Body of pancreas (tissue), 4 donors: ENCODE data around the gene PFKFB4.

Experiments
- CTCF ChIP-seq, 7 experiments: fragments of 450-650 bp in 4 of 7; fragments of 200-600 bp in 3 of 7; sonication (generic) in 3 of 7; IDR thresholded peaks; one replicate each; pipeline ENCODE4 v1.5.1; 2016 to 2019; ENCODE audit warnings: antibody characterized with exemption in 7 of 7
- POLR2A ChIP-seq, 3 donors: fragments of 450-650 bp; IDR thresholded peaks; one replicate each; pipeline ENCODE4 v1.6.1; 2016; ENCODE audit warnings: antibody characterized with exemption in 3 of 3, mild to moderate bottlenecking in 2 of 3

GRCh38 chr3:48588230-48588629, 31.6 kb upstream of the PFKFB4 start:
- no peak for TF ChIP-seq CTCF (IDR thresholded peaks at IDR 0.05)
- TF ChIP-seq POLR2A (IDR thresholded peaks at IDR 0.05) = no peak
